ENCODE data around the gene CFB. TPM values are rescaled to one million over a fixed set of nuclear protein-coding genes. Genes with fewer than 3 reads are reported as not detected.
"Not testable (repeated sequence)": the region's sequence is repeated elsewhere in the genome, so short reads cannot be mapped to it uniquely, and the experiment has no call there.

CFB gene
- total and polyA plus RNA-seq, 7 experiments from 2014 or later: 0.56 to 1.8 (median 1.4) TPM; not detected in 2

DNA sequence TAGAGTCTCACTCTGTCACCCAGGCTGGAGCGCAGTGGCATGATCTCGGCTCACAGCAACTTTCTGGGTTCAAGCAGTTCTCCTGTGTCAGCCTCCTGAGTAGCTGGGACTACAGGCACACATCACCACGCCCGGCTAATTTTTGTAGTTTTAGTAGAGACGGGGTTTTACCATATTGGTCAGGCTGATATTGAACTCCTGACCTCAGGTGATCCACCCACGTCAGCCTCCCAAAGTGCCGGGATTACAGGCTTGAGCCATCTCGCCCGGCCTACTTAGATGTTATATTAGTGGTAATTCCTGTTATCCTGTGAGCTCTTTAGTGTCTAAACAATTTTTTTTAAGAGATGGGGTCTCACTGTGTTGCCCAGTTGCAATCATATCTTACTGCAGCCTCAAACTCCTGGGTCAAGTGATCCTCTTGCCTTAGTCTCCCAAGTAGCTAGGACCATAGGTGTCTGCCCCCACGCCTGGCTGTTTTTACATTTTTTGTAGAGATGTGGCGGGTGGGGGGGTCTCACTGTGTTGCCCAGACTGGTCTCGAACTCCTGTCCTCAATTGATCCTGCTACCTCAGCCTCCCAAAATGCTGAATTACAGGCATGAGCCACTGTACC is 32.0 kb downstream of the CFB start:
- peak overlapping the region; percentile 68 for H3K27ac ChIP-seq (ENCODE audit: low read depth, low read length)
- no peaks in the 10 kb centered on the region for H3K27me3 ChIP-seq (ENCODE audit: control insufficient read depth in 2 of 2, insufficient read depth in 2 of 2, low read length in 2 of 2)
- no peaks in the 10 kb centered on the region for H3K27me3 Mint-ChIP-seq
- peaks cover 18 to 42% (median 33%) of the 10 kb centered on the region in 7 donors for H3K4me1 Mint-ChIP-seq
- H3K9me3 ChIP-seq (ENCODE audit: control insufficient read depth in 2 of 3, low read length in 3 of 3): no peaks in the 10 kb centered on the region
- intact Hi-C loops (cut with micrococcal nuclease): loop anchor here in 1 of 2 donors (10.0 kb wide), 2 partner anchors 113 to 243 kb away; partner anchors contain the start of genes CLIC1 and NEU1
- no peak overlapping the region for H3K4me3 Mint-ChIP-seq
- no peak overlapping the region for H3K4me3 ChIP-seq (ENCODE audit: low read length)
- DNase-seq: no peak
- H3K36me3 ChIP-seq (ENCODE audit: control insufficient read depth in 2 of 3, insufficient read depth in 3 of 3, low read length in 3 of 3): no peaks in the 10 kb centered on the region
- ChIA-PET CTCF (no interaction called here), POLR2A (interaction anchor here (0.6 to 2.6 kb wide), 2 partner anchors 7 to 85 kb away, joined by 3 to 9 read pairs; partner anchors contain the start of gene DXO)
- H3K36me3 Mint-ChIP-seq: peaks cover 0 to 12% (median 6%) of the 10 kb centered on the region in 5 donors
- H3K27ac Mint-ChIP-seq: peak overlapping the region in 5 of 9 donors; percentile 48 to 87 (median 67)
- H3K4me1 ChIP-seq (ENCODE audit: control insufficient read depth in 2 of 2, insufficient read depth in 2 of 2, low read length in 2 of 2): peaks cover 2 to 26% of the 10 kb centered on the region in 2 donors
- no peak for ATAC-seq
- H3K9me3 Mint-ChIP-seq: peaks cover 0 to 1% (median 0%) of the 10 kb centered on the region in 11 donors

DNA sequence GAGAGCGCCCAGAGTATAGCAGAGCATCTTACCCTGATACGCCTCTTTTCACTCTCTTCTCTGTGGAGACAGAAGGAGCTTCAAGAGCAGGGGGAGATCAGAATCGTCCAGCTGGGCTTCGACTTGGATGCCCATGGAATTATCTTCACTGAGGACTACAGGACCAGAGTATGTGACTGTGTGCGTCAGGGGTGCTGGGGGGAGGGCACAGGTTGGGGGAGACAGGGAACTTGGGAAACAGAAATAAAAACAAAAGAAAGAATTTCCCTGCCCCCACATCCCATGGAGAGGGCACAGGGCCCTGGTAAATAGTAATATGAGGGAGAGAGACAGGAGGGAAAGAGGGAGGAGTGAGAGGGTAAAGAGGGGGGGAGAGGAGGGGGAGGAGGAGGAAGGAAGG is 32.9 kb downstream of the CFB start:
- ChIA-PET POLR2A (interaction anchor here (0.8 to 2.6 kb wide), 2 partner anchors 8 to 11 kb away, joined by 3 to 9 read pairs; partner anchors contain the start of gene DXO), CTCF (interaction anchor here (0.6 kb wide), 2 partner anchors 429 to 1529 kb away, joined by 3 to 4 read pairs; no protein-coding TSS in a partner anchor)
- H3K27me3 Mint-ChIP-seq: no peaks in the 10 kb centered on the region
- no peaks in the 10 kb centered on the region for H3K36me3 ChIP-seq (ENCODE audit: control insufficient read depth in 2 of 3, insufficient read depth in 3 of 3, low read length in 3 of 3)
- H3K27me3 ChIP-seq (ENCODE audit: control insufficient read depth in 2 of 2, insufficient read depth in 2 of 2, low read length in 2 of 2): no peaks in the 10 kb centered on the region
- intact Hi-C loops (cut with micrococcal nuclease): loop anchor here in 1 of 2 donors (10.0 kb wide), 2 partner anchors 114 to 244 kb away; partner anchors contain the start of genes CLIC1 and NEU1
- ATAC-seq (no peak), DNase-seq (no peak)
- H3K27ac ChIP-seq (ENCODE audit: low read depth, low read length): peak overlapping the region; percentile 68
- H3K4me1 Mint-ChIP-seq: peaks cover 9 to 33% (median 24%) of the 10 kb centered on the region in 7 donors
- H3K4me3 Mint-ChIP-seq: peak overlapping the region in 5 of 10 donors; percentile 11 to 56 (median 47)
- H3K4me3 ChIP-seq (ENCODE audit: low read length): no peak overlapping the region
- peaks cover 0 to 1% (median 0%) of the 10 kb centered on the region in 11 donors for H3K9me3 Mint-ChIP-seq
- H3K4me1 ChIP-seq (ENCODE audit: control insufficient read depth in 2 of 2, insufficient read depth in 2 of 2, low read length in 2 of 2): peaks cover 0 to 19% of the 10 kb centered on the region in 2 donors
- H3K9me3 ChIP-seq (ENCODE audit: control insufficient read depth in 2 of 3, low read length in 3 of 3): no peaks in the 10 kb centered on the region
- peak overlapping the region; percentile 54 to 90 (median 82) for H3K27ac Mint-ChIP-seq
- H3K36me3 Mint-ChIP-seq: peaks cover 0 to 12% (median 5%) of the 10 kb centered on the region in 5 donors

DNA sequence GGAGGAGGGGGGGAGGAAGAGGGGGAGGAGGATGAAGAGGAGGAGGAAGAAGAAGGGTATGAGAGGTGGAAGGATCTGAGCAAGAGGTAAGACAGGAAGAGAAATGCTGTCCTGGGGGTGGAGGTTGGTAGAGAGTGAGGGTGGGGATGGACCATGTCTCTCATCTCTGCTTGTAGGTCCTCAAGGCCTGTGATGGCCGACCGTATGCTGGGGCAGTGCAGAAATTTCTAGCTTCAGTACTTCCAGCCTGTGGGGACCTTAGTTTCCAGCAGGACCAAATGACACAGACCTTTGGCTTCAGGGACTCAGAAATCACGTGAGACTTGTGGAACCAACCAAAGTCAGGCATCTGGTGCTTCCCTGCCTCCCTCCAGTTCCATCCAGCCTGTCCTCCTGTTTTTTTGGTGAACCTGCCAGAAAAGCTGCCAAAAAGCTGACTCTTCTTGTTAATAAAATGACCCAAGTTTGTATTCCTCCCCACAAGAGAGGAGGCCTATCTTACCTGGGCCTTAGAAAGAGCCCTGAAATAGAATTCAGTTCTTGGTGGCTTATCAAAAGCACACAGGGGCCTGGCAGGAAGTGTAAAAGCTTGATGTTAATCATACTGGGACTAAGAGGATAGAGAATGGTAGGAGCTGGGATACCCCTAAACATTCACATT is 33.5 kb downstream of the CFB start:
- Mint-ChIP-seq H3K4me1 (peaks cover 6 to 28% (median 19%) of the 10 kb centered on the region in 7 donors), H3K36me3 (peaks cover 0 to 9% (median 3%) of the 10 kb centered on the region in 5 donors), H3K27me3 (no peaks in the 10 kb centered on the region), H3K27ac (peak overlapping the region; percentile 56 to 87 (median 85)), H3K4me3 (peak overlapping the region in 7 of 10 donors; percentile 6 to 55 (median 35)), H3K9me3 (peaks cover 0 to 1% (median 0%) of the 10 kb centered on the region in 11 donors)
- Histone ChIP-seq H3K27ac (ENCODE audit: low read depth, low read length) (peak overlapping the region; percentile 68), H3K4me1 (ENCODE audit: control insufficient read depth in 2 of 2, insufficient read depth in 2 of 2, low read length in 2 of 2) (peaks cover 0 to 19% of the 10 kb centered on the region in 2 donors), H3K9me3 (ENCODE audit: control insufficient read depth in 2 of 3, low read length in 3 of 3) (no peaks in the 10 kb centered on the region), H3K36me3 (ENCODE audit: control insufficient read depth in 2 of 3, insufficient read depth in 3 of 3, low read length in 3 of 3) (no peaks in the 10 kb centered on the region), H3K4me3 (ENCODE audit: low read length) (no peak overlapping the region), H3K27me3 (ENCODE audit: control insufficient read depth in 2 of 2, insufficient read depth in 2 of 2, low read length in 2 of 2) (no peaks in the 10 kb centered on the region)
- CTCF ChIA-PET: interaction anchor here (0.6 kb wide), 2 partner anchors 429 to 1529 kb away, joined by 3 to 4 read pairs; no protein-coding TSS in a partner anchor
- intact Hi-C loops (cut with micrococcal nuclease): loop anchor here in 1 of 2 donors (10.0 kb wide), 2 partner anchors 115 to 245 kb away; partner anchors contain the start of genes CLIC1 and NEU1
- POLR2A ChIA-PET: interaction anchor here (0.8 to 2.6 kb wide), 2 partner anchors 9 to 12 kb away, joined by 3 to 9 read pairs; partner anchors contain the start of gene DXO
- ATAC-seq (no peak), DNase-seq (no peak)

DNA sequence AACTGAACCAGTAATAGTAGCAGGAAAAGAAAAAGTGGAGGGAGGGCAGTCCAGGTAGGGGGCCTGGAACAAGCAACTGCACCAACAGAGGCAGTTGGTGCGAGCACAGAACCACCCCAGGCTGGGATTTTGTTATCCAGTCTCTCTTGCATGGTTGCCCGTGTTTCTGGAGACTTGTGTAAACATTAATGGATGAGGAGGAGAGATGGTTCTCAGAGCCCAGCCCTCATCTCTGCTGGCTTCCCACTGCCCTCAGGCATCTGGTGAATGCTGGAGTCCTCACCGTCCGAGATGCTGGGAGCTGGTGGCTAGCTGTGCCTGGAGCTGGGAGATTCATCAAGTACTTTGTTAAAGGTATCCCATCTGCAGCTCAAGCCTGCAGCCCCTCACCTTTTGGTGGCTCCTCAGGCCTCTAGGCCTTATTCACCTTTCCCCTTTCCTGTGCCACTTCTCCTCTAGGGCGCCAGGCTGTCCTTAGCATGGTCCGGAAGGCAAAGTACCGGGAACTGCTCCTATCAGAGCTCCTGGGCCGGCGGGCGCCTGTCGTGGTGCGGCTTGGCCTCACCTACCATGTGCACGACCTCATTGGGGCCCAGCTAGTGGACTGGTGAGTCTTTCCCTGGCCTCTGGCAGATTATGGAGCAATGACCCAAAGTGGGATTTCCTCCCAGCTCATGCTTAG is 34.4 kb downstream of the CFB start:
- ATAC-seq; H3K4me3 ChIP-seq (ENCODE audit: low read length); H3K36me3 Mint-ChIP-seq; H3K27me3 Mint-ChIP-seq; CTCF ChIA-PET; H3K4me3 Mint-ChIP-seq; intact Hi-C loops (cut with micrococcal nuclease); DNase-seq; H3K27me3 ChIP-seq (ENCODE audit: control insufficient read depth in 2 of 2, insufficient read depth in 2 of 2, low read length in 2 of 2); H3K36me3 ChIP-seq (ENCODE audit: control insufficient read depth in 2 of 3, insufficient read depth in 3 of 3, low read length in 3 of 3); H3K9me3 Mint-ChIP-seq; H3K9me3 ChIP-seq (ENCODE audit: control insufficient read depth in 2 of 3, low read length in 3 of 3): not testable (repeated sequence)
- peak overlapping the region; percentile 68 for H3K27ac ChIP-seq (ENCODE audit: low read depth, low read length)
- POLR2A ChIA-PET: interaction anchor here (2.6 kb wide), 1 partner anchor 10 kb away, joined by 9 read pairs; the partner anchor contains the start of gene DXO
- H3K4me1 ChIP-seq (ENCODE audit: control insufficient read depth in 2 of 2, insufficient read depth in 2 of 2, low read length in 2 of 2): peaks cover 0 to 19% of the 10 kb centered on the region in 2 donors
- Mint-ChIP-seq H3K27ac (peak overlapping the region in 8 of 9 donors; percentile 59 to 87 (median 86)), H3K4me1 (peaks cover 6 to 23% (median 19%) of the 10 kb centered on the region in 7 donors)

DNA sequence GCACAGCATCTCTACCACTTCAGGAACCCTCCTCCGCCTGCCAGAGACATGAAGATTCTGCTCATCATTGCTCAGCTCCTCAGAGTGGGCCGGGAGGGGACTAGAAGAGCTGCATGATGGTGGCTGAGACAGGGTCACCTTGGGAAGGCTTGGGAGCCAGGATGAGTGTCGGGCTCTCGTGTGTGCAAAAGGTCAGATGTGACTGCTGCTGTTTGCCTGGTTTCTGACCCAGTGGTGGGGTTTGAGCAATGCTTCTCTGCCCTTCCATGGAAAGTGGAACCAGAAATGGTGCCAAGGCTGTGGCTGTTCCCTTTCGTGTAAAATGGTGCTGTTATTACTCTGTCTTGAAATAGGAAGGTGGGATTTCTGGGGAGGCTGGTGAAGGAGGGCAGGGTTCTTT is 35.1 kb downstream of the CFB start:
- not testable (repeated sequence) for H3K9me3 Mint-ChIP-seq
- H3K4me1 Mint-ChIP-seq: peaks cover 6 to 23% (median 19%) of the 10 kb centered on the region in 7 donors

DNA sequence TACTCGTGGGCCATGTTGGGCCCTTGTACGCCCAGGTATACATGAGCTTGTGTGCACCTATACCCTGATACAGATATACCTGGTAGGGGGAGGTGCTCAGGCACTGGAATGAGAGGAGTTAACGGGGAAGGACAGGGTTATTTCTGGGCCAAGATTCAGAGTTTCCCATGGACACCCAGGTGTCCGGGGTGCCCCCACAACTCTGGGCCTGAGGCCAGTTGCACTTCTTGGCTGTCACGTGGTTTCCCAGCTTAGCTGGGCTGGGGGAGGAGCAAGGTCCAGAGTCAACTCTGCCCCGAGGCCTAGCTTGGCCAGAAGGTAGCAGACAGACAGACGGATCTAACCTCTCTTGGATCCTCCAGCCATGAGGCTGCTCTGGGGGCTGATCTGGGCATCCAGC is 35.8 kb downstream of the CFB start, which contains the start of gene C4A:
Gene C4A, plus strand, starts transcription at position 314 of the 400 bp plus-strand sequence. Its CDS starts 51 bp downstream, at position 365.
- H3K9me3 Mint-ChIP-seq; DNase-seq; H3K9me3 ChIP-seq (ENCODE audit: control insufficient read depth in 2 of 3, low read length in 3 of 3); intact Hi-C loops (cut with micrococcal nuclease); H3K36me3 ChIP-seq (ENCODE audit: control insufficient read depth in 2 of 3, insufficient read depth in 3 of 3, low read length in 3 of 3); ATAC-seq; H3K27me3 ChIP-seq (ENCODE audit: control insufficient read depth in 2 of 2, insufficient read depth in 2 of 2, low read length in 2 of 2); H3K4me3 Mint-ChIP-seq; H3K27ac ChIP-seq (ENCODE audit: low read depth, low read length); H3K27me3 Mint-ChIP-seq; POLR2A ChIA-PET; H3K4me3 ChIP-seq (ENCODE audit: low read length); H3K36me3 Mint-ChIP-seq; CTCF ChIA-PET; H3K27ac Mint-ChIP-seq: not testable (repeated sequence)
- peaks cover 6 to 23% (median 19%) of the 10 kb centered on the region in 7 donors for H3K4me1 Mint-ChIP-seq
- peaks cover 0 to 19% of the 10 kb centered on the region in 2 donors for H3K4me1 ChIP-seq (ENCODE audit: control insufficient read depth in 2 of 2, insufficient read depth in 2 of 2, low read length in 2 of 2)

More for the DNA sequence above, 35.1 kb downstream of the CFB start:
- H3K27ac Mint-ChIP-seq; H3K36me3 ChIP-seq (ENCODE audit: control insufficient read depth in 2 of 3, insufficient read depth in 3 of 3, low read length in 3 of 3); POLR2A ChIA-PET; CTCF ChIA-PET; intact Hi-C loops (cut with micrococcal nuclease); H3K27ac ChIP-seq (ENCODE audit: low read depth, low read length); H3K4me3 Mint-ChIP-seq; H3K27me3 ChIP-seq (ENCODE audit: control insufficient read depth in 2 of 2, insufficient read depth in 2 of 2, low read length in 2 of 2); ATAC-seq; H3K9me3 ChIP-seq (ENCODE audit: control insufficient read depth in 2 of 3, low read length in 3 of 3); DNase-seq; H3K36me3 Mint-ChIP-seq; H3K4me3 ChIP-seq (ENCODE audit: low read length); H3K27me3 Mint-ChIP-seq: not testable (repeated sequence)
- H3K4me1 ChIP-seq (ENCODE audit: control insufficient read depth in 2 of 2, insufficient read depth in 2 of 2, low read length in 2 of 2): peaks cover 0 to 19% of the 10 kb centered on the region in 2 donors

All from naive thymus-derived CD4-positive, alpha-beta T cell (primary cell).